Endothelial cell of umbilical vein (primary cell): Measurements from ENCODE around the gene TNRC6C. TPM values are rescaled to one million over a fixed set of nuclear protein-coding genes. Genes with fewer than 3 reads are reported as not detected.

Source experiments
- BruUV-seq: library from RNA; stranded (reverse); fragments of 400-500 nt; replicated peaks from 2 replicates; lab custom pipeline; 2021; lab: Mats Ljungman, UMichigan
- CTCF ChIA-PET: fragments of 300-600, 350-600 bp; sonication (Branson Sonifier 250); formaldehyde crosslinking; loops from one replicate; lab custom pipeline; 2021; ENCODE audit warnings: antibody characterized with exemption, inconsistent platforms; lab: Charles Lee
- POLR2A ChIA-PET: fragments of 300-600, 350-600 bp; sonication (Branson Sonifier 250); formaldehyde crosslinking; loops from one replicate; lab custom pipeline; 2021; ENCODE audit warnings: antibody characterized with exemption, inconsistent platforms; lab: Charles Lee
- DNase-seq: peaks from one replicate; pipeline ENCODE4 v3.0.0-alpha.2; 2011; ENCODE audit warnings: low read depth, low spot score
- FAIRE-seq: peaks from 2 replicates; lab custom pipeline; 2011; peaks lifted over from hg19 to GRCh38; lab: Jason Lieb, UNC
- H2AFZ ChIP-seq: 2 replicates; pipeline ENCODE4 v1.6.0; 2012; ENCODE audit warnings: low read depth, low read length, control low read depth, inconsistent platforms
- H3K27ac ChIP-seq: 2 replicates; pipeline ENCODE4 v1.5.1; 2011; ENCODE audit warnings: low read depth, mild to moderate bottlenecking, control low read depth, low read length, moderate library complexity; ENCODE audit not compliant: insufficient read depth
- H3K27me3 ChIP-seq, 2 experiments: 2 replicates each; pipeline versions ENCODE4 v1.6.0 to v1.6.1; 2011; ENCODE audit warnings: low read length in 2 of 2, mixed read lengths in 1 of 2; ENCODE audit not compliant: control insufficient read depth in 2 of 2, insufficient read depth in 2 of 2
- H3K36me3 ChIP-seq, 2 experiments: 2 replicates in 1 of 2; 3 replicates in 1 of 2; pipeline ENCODE4 v1.5.1; 2011; ENCODE audit warnings: low read length in 2 of 2, mild to moderate bottlenecking in 1 of 2, moderate library complexity in 1 of 2; ENCODE audit not compliant: control insufficient read depth in 2 of 2, insufficient read depth in 2 of 2; ENCODE audit errors: extremely low read depth in 1 of 2
- H3K4me1 ChIP-seq: 3 replicates; pipeline ENCODE4 v1.5.1; 2011; ENCODE audit warnings: mild to moderate bottlenecking, low read length; ENCODE audit not compliant: control insufficient read depth, insufficient read depth; ENCODE audit errors: extremely low read depth
- H3K4me2 ChIP-seq: 2 replicates; pipeline ENCODE4 v1.6.1; 2011; ENCODE audit warnings: low read length, control low read depth, mixed read lengths; ENCODE audit not compliant: insufficient read depth
- H3K4me3 ChIP-seq, 3 experiments: fragments of 200-600 bp in 1 of 3; sonication (generic), shearing (Covaris generic) in 1 of 3; replicated peaks in 1 of 3; 2 replicates each; pipeline ENCODE4 v1.5.1; 2011 to 2016; ENCODE audit warnings: control low read depth in 3 of 3, low read length in 3 of 3, mild to moderate bottlenecking in 2 of 3, inconsistent platforms in 1 of 3, low read depth in 1 of 3, moderate library complexity in 1 of 3; ENCODE audit not compliant: insufficient read depth in 1 of 3
- H3K79me2 ChIP-seq: 2 replicates; pipeline ENCODE4 v1.6.0; 2012; ENCODE audit warnings: low read length, inconsistent platforms; ENCODE audit not compliant: control insufficient read depth, insufficient read depth
- H3K9ac ChIP-seq: replicated peaks from 2 replicates; pipeline ENCODE3; 2011; ENCODE audit warnings: low read length, control low read depth; ENCODE audit not compliant: insufficient read depth; ENCODE audit errors: extremely low read depth
- H3K9me1 ChIP-seq: replicated peaks from 3 replicates; pipeline ENCODE4 v1.6.0; 2011; ENCODE audit warnings: mild to moderate bottlenecking, low read length; ENCODE audit not compliant: control insufficient read depth, insufficient read depth; ENCODE audit errors: extremely low read depth
- H3K9me3 ChIP-seq: replicated peaks from 2 replicates; pipeline ENCODE4 v1.5.1; 2012; ENCODE audit warnings: low read length, inconsistent platforms; ENCODE audit not compliant: control insufficient read depth, insufficient read depth
- H4K20me1 ChIP-seq: replicated peaks from 2 replicates; pipeline ENCODE3; 2011; ENCODE audit warnings: mild to moderate bottlenecking, low read length; ENCODE audit not compliant: control insufficient read depth, insufficient read depth; ENCODE audit errors: extremely low read depth
- CTCF ChIP-seq, 2 donors: IDR thresholded peaks; 1 replicate in 1 of 2; 2 replicates in 1 of 2; pipeline ENCODE4 v1.5.1; 2011; ENCODE audit warnings: low read length in 2 of 2, mild to moderate bottlenecking in 2 of 2, moderate library complexity in 2 of 2, control low read depth in 1 of 2, inconsistent platforms in 1 of 2, low read depth in 1 of 2; ENCODE audit not compliant: insufficient read depth in 1 of 2; ENCODE audit errors: extremely low read depth in 1 of 2
- EZH2 ChIP-seq: IDR thresholded peaks from 2 replicates; pipeline ENCODE4 v1.6.1; 2012; ENCODE audit warnings: borderline replicate concordance, low read depth, mild to moderate bottlenecking, moderate library complexity, low read length, inconsistent platforms; ENCODE audit not compliant: severe bottlenecking
- FOS ChIP-seq: IDR thresholded peaks from 2 replicates; pipeline ENCODE4 v1.6.1; 2011; ENCODE audit warnings: mild to moderate bottlenecking, low read length, moderate library complexity, borderline replicate concordance; ENCODE audit not compliant: insufficient read depth
- GATA2 ChIP-seq: IDR thresholded peaks from 2 replicates; pipeline ENCODE4 v1.7.0; 2011; ENCODE audit warnings: low read depth, mild to moderate bottlenecking, moderate library complexity, mixed read lengths, low read length; ENCODE audit not compliant: insufficient read length, insufficient read depth
- JUN ChIP-seq: IDR thresholded peaks from 2 replicates; pipeline ENCODE4 v1.6.1; 2011; ENCODE audit warnings: borderline replicate concordance, low read depth; ENCODE audit not compliant: insufficient read length, insufficient read depth
- MAX ChIP-seq: IDR thresholded peaks from 2 replicates; pipeline ENCODE4 v1.6.1; 2011; ENCODE audit not compliant: insufficient read depth, insufficient read length
- MYC ChIP-seq: IDR thresholded peaks from one replicate; pipeline ENCODE4 v1.6.1; 2011; ENCODE audit warnings: mild to moderate bottlenecking, low read depth, low read length
- POLR2A ChIP-seq: IDR thresholded peaks from 2 replicates; pipeline ENCODE4 v1.6.1; 2012; ENCODE audit warnings: low read depth, mild to moderate bottlenecking, control low read depth, low read length
- POLR2AphosphoS5 ChIP-seq: IDR thresholded peaks from 2 replicates; pipeline ENCODE4 v1.6.1; 2012; ENCODE audit warnings: low read depth, mild to moderate bottlenecking, control low read depth, low read length, moderate library complexity; ENCODE audit not compliant: insufficient read depth
- dilution Hi-C: fragments of 300-500 bp; cut with MboI; formaldehyde crosslinking; loops from one replicate; pipeline ENCODE4 v1.15.0; 2019; ENCODE audit warnings: low sequenced_read_pairs; ENCODE audit not compliant: extremely low pct_ligation_motif_present
- intact Hi-C: fragments of 100-400 bp; cut with micrococcal nuclease; formaldehyde crosslinking; loops from one replicate; pipeline ENCODE4 v1.10.0; 2022
- polyA plus RNA-seq, 4 experiments: library from polyadenylated mRNA; depleted of rRNA in 3 of 4; stranded (reverse) in 3 of 4; unstranded in 1 of 4; fragments of >200 nt; gene quantifications; 2 replicates each; pipeline versions ENCODE4 v1.2.1 to v1.2.3, GENCODE V29; 2011 to 2012; ENCODE audit warnings: missing spikeins in 1 of 4
- total RNA-seq: library from RNA; stranded (reverse); gene quantifications from 2 replicates; pipeline ENCODE4 v1.2.3, GENCODE V29; 2021

TNRC6C gene
- total and polyA plus RNA-seq, 2 donors (not counting 3 experiments of a cell fraction or from before 2014, with no cell fraction given), result 2.1 to 17.5 TPM

GRCh38 chr17:78101542-78101941 lies 143.0 kb downstream of the TNRC6C start:
- Histone ChIP-seq H3K27me3 (no peaks in the 10 kb centered on the region), H2AFZ (no peak overlapping the region), H3K4me2 (no peak overlapping the region), H3K79me2 (no peaks in the 10 kb centered on the region), H3K9ac (no peak overlapping the region), H3K27ac (no peak overlapping the region), H3K4me3 (no peak overlapping the region), H3K9me1 (no peaks in the 10 kb centered on the region), H3K4me1 (no peaks in the 10 kb centered on the region), H4K20me1 (no peaks in the 10 kb centered on the region), H3K36me3 (peaks cover 0 to 22% of the 10 kb centered on the region in 2 experiments), H3K9me3 (no peaks in the 10 kb centered on the region)
- ChIA-PET POLR2A (no interaction called here), CTCF (interaction anchor here (5.0 kb wide), 1 partner anchor 17 kb away, joined by 20 read pairs; no protein-coding TSS in a partner anchor)
- DNase-seq, result no peak
- no peak for FAIRE-seq
- intact Hi-C loops (no loop called here), dilution Hi-C loops (no loop called here)
- no TSS peak for BruUV-seq
- TF ChIP-seq POLR2A (no peak), GATA2 (no peak), MYC (no peak), CTCF (IDR thresholded peaks at IDR 0.05; ENCODE audit: extremely low read depth in 1 of 2, insufficient read depth in 1 of 2, low read depth in 1 of 2, low read length in 2 of 2) (no peak), MAX (no peak), FOS (no peak), POLR2AphosphoS5 (no peak), JUN (no peak), EZH2 (no peak)
